Tibial nerve (tissue), 4 donors: ENCODE data around the gene GLE1. TPM values are rescaled to one million over a fixed set of nuclear protein-coding genes. Genes with fewer than 3 reads are reported as not detected.

ENCODE experiments used
- DNase-seq, 2 donors: peaks; one replicate each; pipeline ENCODE4 v3.0.0-alpha.2; 2019; ENCODE audit warnings: low spot score in 2 of 2
- H3K27ac ChIP-seq, 4 donors: fragments of 200-600 bp; sonication (generic) in 3 of 4; one replicate each; pipeline ENCODE4 v1.5.1; 2017 to 2019; ENCODE audit warnings: mild to moderate bottlenecking in 1 of 4
- H3K27me3 ChIP-seq, 2 donors: fragments of 200-600 bp; sonication (generic) in 1 of 2; one replicate each; pipeline versions ENCODE4 v1.5.1 to v1.6.0; 2017 to 2019
- H3K36me3 ChIP-seq, 3 donors: fragments of 200-600 bp; sonication (generic); one replicate each; pipeline ENCODE4 v1.5.1; 2018 to 2019
- H3K4me1 ChIP-seq, 4 donors: fragments of 200-600 bp; sonication (generic) in 3 of 4; one replicate each; pipeline ENCODE4 v1.5.1; 2017 to 2019
- H3K4me3 ChIP-seq, 4 donors: fragments of 200-600 bp; sonication (generic) in 3 of 4; one replicate each; pipeline ENCODE4 v1.5.1; 2017 to 2019; ENCODE audit warnings: mild to moderate bottlenecking in 1 of 4, moderate library complexity in 1 of 4
- H3K9me3 ChIP-seq, 4 donors: fragments of 200-600 bp; sonication (generic) in 3 of 4; one replicate each; pipeline ENCODE4 v1.5.1; 2017 to 2019
- EP300 ChIP-seq, 2 donors: sonication (generic); formaldehyde crosslinking; IDR thresholded peaks; one replicate each; pipeline ENCODE4 v1.6.1; 2017; ENCODE audit warnings: antibody characterized with exemption in 2 of 2, mild to moderate bottlenecking in 1 of 2
- POLR2A ChIP-seq, 2 donors: fragments of 450-650 bp; IDR thresholded peaks; one replicate each; pipeline ENCODE4 v1.6.1; 2017; ENCODE audit warnings: antibody characterized with exemption in 2 of 2, mild to moderate bottlenecking in 2 of 2, moderate library complexity in 2 of 2
- WGBS, 2 donors: methylation state at CpG; one replicate each; pipeline ENCODE4 v1.1.5; 2018; 5-methylcytosine and 5-hydroxymethylcytosine counted together
- total RNA-seq, 4 donors: library from RNA; depleted of rRNA; stranded (reverse); fragments of >200 nt; gene quantifications; one replicate each; pipeline ENCODE4 v1.1.0, GENCODE V29; 2016
- TF ChIP-seq, protein P1 (sequence below), 5 experiments: fragments of 200-600 bp in 3 of 5; fragments of 450-650 bp in 2 of 5; sonication (generic) in 3 of 5; IDR thresholded peaks; one replicate each; pipeline ENCODE4 v1.5.1; 2016 to 2019; ENCODE audit warnings: antibody characterized with exemption in 5 of 5, mild to moderate bottlenecking in 3 of 5, moderate library complexity in 2 of 5

Gene GLE1
- total RNA-seq, 4 donors from 2014 or later, result 24.5 to 30.4 (median 28.8) TPM

- no peaks in the 10 kb centered on the region for H3K36me3 ChIP-seq
- H3K4me1 ChIP-seq, result peaks cover 0 to 78% (median 60%) of the 10 kb centered on the region in 4 donors
- H3K27ac ChIP-seq, result peak overlapping the region; percentile 93 to 98 (median 96)
- no peak for DNase-seq
- H3K9me3 ChIP-seq, result no peaks in the 10 kb centered on the region
- H3K27me3 ChIP-seq, result no peaks in the 10 kb centered on the region
- H3K4me3 ChIP-seq, result peak overlapping the region; percentile 82 to 98 (median 89)
- TF ChIP-seq, protein P1, sequence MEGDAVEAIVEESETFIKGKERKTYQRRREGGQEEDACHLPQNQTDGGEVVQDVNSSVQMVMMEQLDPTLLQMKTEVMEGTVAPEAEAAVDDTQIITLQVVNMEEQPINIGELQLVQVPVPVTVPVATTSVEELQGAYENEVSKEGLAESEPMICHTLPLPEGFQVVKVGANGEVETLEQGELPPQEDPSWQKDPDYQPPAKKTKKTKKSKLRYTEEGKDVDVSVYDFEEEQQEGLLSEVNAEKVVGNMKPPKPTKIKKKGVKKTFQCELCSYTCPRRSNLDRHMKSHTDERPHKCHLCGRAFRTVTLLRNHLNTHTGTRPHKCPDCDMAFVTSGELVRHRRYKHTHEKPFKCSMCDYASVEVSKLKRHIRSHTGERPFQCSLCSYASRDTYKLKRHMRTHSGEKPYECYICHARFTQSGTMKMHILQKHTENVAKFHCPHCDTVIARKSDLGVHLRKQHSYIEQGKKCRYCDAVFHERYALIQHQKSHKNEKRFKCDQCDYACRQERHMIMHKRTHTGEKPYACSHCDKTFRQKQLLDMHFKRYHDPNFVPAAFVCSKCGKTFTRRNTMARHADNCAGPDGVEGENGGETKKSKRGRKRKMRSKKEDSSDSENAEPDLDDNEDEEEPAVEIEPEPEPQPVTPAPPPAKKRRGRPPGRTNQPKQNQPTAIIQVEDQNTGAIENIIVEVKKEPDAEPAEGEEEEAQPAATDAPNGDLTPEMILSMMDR (IDR thresholded peaks at IDR 0.05), result no peak
- peak in 1 of 2 donors; percentile 5 for TF ChIP-seq EP300 (IDR thresholded peaks at IDR 0.05)
- 9 to 21% methylated on average over 6 of the region's 6 CpGs for WGBS, 2 donors
Measured at GRCh38 chr9:128553728-128554127, 49.2 kb downstream of the GLE1 start.

GRCh38 chr9:128554155-128554862 is 49.8 kb downstream of the GLE1 start:
- Histone ChIP-seq H3K4me3 (peak overlapping the region; percentile 82 to 98 (median 89)), H3K27me3 (no peaks in the 10 kb centered on the region), H3K36me3 (no peaks in the 10 kb centered on the region), H3K4me1 (peaks cover 0 to 81% (median 66%) of the 10 kb centered on the region in 4 donors), H3K27ac (peak overlapping the region; percentile 93 to 98 (median 96)), H3K9me3 (no peaks in the 10 kb centered on the region)
- peak; percentile 28 to 62 for DNase-seq
- TF ChIP-seq, protein P1 (IDR thresholded peaks at IDR 0.05), result no peak
- peak in 1 of 2 donors; percentile 35 for TF ChIP-seq POLR2A (IDR thresholded peaks at IDR 0.05)
- TF ChIP-seq EP300 (IDR thresholded peaks at IDR 0.05), result peak in 1 of 2 donors; percentile 76
- WGBS, 2 donors, result 4% methylated on average over 5 of the region's 5 CpGs

GRCh38 chr9:128555180-128555721 is 50.7 kb downstream of the GLE1 start:
- 11 to 22% methylated on average over 9 of the region's 9 CpGs for WGBS, 2 donors
- peaks cover 0 to 81% (median 68%) of the 10 kb centered on the region in 4 donors for H3K4me1 ChIP-seq
- H3K4me3 ChIP-seq, result peak overlapping the region in 2 of 4 donors; percentile 82 to 98
- no peak for DNase-seq
- H3K27me3 ChIP-seq, result no peaks in the 10 kb centered on the region
- no peaks in the 10 kb centered on the region for H3K9me3 ChIP-seq
- TF ChIP-seq EP300 (IDR thresholded peaks at IDR 0.05), result no peak
- TF ChIP-seq, protein P1 (IDR thresholded peaks at IDR 0.05), result no peak
- TF ChIP-seq POLR2A (IDR thresholded peaks at IDR 0.05), result no peak
- H3K36me3 ChIP-seq, result no peaks in the 10 kb centered on the region
- peak overlapping the region; percentile 20 to 98 (median 96) for H3K27ac ChIP-seq

DNA sequence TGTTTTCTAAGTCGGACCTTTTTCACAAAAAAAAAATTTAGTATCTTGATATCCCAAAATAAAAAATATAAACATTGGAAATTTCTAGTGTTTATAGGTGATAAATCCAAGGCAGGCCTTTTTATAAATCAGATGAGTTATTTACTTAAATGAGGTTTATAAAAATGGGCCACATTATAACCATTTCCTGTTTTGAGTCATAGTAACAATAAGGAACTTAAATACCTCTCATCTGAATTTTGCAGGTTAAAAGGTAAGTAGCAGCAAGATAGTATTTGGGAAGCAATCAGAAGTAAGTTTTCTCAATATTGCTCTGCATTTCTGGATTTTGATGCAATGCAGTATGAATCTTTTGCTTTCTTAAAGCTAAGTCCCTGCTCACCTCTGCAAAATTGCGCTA is 51.8 kb downstream of the GLE1 start:
- no peaks in the 10 kb centered on the region for H3K36me3 ChIP-seq
- H3K27ac ChIP-seq, result peak overlapping the region in 3 of 4 donors; percentile 34 to 98 (median 94)
- WGBS, 2 donors, result 55 to 67% methylated on average over 2 of the region's 2 CpGs
- TF ChIP-seq, protein P1 (IDR thresholded peaks at IDR 0.05), result no peak
- TF ChIP-seq EP300 (IDR thresholded peaks at IDR 0.05) (no peak), POLR2A (IDR thresholded peaks at IDR 0.05) (no peak)
- H3K9me3 ChIP-seq, result no peaks in the 10 kb centered on the region
- no peaks in the 10 kb centered on the region for H3K27me3 ChIP-seq
- H3K4me1 ChIP-seq, result peaks cover 0 to 81% (median 64%) of the 10 kb centered on the region in 4 donors
- no peak for DNase-seq
- no peak overlapping the region for H3K4me3 ChIP-seq
